Frontal cortex (tissue), 4 donors: ENCODE measurements around the gene FKBP8. TPM values are rescaled to one million over a fixed set of nuclear protein-coding genes. Genes with fewer than 3 reads are reported as not detected.
"Not testable (repeated sequence)": the region's sequence is repeated elsewhere in the genome, so short reads cannot be mapped to it uniquely, and the experiment has no call there.

Source experiments
- DNase-seq, 2 donors: peaks; one replicate each; pipeline ENCODE4 v3.0.0; 2012; ENCODE audit warnings: low spot score in 2 of 2
- FAIRE-seq: peaks from 2 replicates; lab custom pipeline; 2012; peaks lifted over from hg19 to GRCh38; lab: Jason Lieb, UNC
- total RNA-seq: library from RNA; depleted of rRNA; stranded (reverse); fragments of >200 nt; gene quantifications from one replicate; pipeline ENCODE4 v1.2.3, GENCODE V29; 2014
- donor health status: control.
- donor health status: control.
- donor health status: control.

The FKBP8 gene
- total RNA-seq, 1 donor from 2014 or later, result 178 TPM

GRCh38 chr19:18523841-18524240 is 19.5 kb downstream of the FKBP8 start:
- FAIRE-seq, result no peak
- no peak for DNase-seq

- DNase-seq, FAIRE-seq: not testable (repeated sequence)
Observed at GRCh38 chr19:18522862-18523440, 20.4 kb downstream of the FKBP8 start.

GRCh38 chr19:18522124-18522861 is 21.1 kb downstream of the FKBP8 start:
- FAIRE-seq (peak; percentile 99), DNase-seq (peak; percentile 97 to 98)

DNA sequence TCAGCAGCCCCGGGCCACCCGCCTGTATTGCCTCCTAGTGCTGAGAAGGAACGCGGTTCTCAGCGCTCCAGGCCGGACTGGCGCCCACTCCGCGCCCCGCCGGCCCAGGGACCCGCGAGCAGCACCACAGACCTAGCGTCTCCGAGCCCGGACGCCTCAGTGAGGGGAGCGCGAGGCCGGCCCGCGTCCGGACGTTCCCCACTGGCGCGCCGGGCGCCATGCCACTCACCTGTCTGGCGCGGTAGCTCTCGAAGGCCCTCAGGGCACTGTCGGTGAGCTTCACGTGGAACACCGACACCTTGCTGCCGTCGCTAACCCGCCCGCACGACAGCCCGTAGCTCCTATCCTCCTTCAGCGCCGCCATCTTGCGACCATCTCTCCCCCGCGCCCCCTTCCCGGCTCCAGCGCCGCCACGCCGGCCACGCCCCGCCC is 21.7 kb downstream of the FKBP8 start, which contains the start of gene ELL:
Gene ELL, minus strand, starts transcription at position 379 of the 432 bp plus-strand sequence. Its CDS starts 15 bp downstream, at position 364.
- FAIRE-seq (no peak), DNase-seq (no peak)

DNA sequence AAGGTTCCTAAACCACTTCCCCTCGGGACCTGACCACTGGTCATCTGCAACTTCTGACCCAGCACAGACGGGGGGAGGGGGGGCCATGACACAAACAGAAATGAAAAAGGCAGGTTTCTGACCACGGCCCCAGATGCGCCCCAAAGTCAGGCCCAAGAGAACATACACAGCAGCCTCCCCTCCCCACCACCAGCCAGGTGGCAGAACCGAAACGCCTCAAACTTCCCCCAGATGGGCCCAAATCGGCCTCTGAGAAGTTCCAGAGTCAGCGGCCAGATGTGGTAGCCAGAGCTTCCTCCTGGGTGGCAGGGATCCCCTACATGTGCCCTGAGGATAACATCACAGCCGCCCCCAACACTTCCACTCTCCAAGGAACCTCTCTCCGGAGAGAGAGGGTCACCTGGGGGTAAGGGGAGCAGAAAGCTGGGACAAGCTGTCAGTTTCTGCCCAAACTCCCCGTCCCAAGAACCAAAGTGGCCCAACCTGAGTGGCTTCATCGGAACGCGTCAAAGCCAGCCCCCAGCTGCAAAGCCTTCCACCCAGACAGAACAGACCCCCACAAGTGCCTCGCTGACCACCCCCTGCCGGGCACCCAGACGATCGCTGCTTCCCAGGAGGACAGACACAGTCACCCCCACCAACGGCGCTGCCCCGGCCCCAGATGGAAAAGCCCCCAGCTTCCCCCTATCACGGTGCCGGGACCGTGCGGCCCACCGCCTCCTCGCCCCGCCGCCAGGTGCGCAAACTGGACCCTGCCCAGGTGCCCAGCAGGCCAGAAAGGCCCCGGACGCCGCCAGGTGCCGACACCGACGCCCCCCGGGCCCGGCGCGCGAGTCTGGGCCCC is 22.3 kb downstream of the FKBP8 start:
- no peak for DNase-seq
- FAIRE-seq, result no peak

GRCh38 chr19:18519962-18520847 is 23.2 kb downstream of the FKBP8 start:
- FAIRE-seq, result no peak
- no peak for DNase-seq

GRCh38 chr19:18518639-18519038 is 24.7 kb downstream of the FKBP8 start:
- FAIRE-seq, result no peak
- DNase-seq, result no peak

DNA sequence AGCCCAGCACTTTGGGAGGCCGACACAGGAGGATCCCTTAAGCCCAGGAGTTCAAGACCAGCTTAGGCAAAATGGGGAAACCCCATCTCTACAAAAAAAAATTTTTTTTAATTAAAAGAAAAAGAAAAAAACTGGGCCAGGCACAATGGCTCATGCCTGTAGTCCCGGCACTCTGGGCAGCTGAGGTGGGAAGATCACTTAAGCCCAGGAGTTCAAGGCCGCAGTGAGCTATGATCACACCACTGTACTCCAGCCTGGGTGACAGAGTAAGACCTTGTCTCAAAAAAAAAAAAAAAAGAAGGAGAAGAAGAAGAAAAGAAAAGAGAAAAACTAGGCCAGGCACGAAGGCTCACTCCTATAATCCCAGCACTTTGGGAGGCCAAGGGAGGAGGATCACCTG is 25.8 kb downstream of the FKBP8 start:
- DNase-seq, result no peak
- no peak for FAIRE-seq

- DNase-seq (no peak), FAIRE-seq (no peak)
Observed at GRCh38 chr19:18515959-18516358, 27.4 kb downstream of the FKBP8 start.

- FAIRE-seq (no peak), DNase-seq (no peak)
Observed at GRCh38 chr19:18514800-18515682, 28.3 kb downstream of the FKBP8 start.

- FAIRE-seq, result no peak
- DNase-seq, result no peak
Observed at GRCh38 chr19:18513868-18514267, 29.5 kb downstream of the FKBP8 start.

DNA sequence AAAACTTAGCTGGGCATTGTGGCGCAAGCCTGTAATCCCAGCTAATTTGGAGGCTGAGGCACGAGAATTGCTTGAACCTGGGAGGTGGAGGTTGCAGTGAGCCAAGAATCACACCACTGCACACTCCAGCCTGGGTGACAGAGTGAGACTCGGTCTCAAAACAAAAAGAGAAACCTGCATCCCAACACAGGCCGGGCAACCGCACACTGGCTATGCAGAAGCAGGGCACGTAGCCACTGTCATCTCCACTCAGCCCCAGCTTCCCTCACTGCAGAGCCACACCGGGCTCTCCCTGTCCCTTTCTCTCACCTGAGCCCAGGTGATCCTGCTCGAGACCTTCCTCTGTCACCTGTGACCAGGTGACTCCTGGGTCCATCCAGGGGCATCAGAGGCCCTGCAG is 33.2 kb downstream of the FKBP8 start:
- DNase-seq, result no peak
- FAIRE-seq, result no peak

DNA sequence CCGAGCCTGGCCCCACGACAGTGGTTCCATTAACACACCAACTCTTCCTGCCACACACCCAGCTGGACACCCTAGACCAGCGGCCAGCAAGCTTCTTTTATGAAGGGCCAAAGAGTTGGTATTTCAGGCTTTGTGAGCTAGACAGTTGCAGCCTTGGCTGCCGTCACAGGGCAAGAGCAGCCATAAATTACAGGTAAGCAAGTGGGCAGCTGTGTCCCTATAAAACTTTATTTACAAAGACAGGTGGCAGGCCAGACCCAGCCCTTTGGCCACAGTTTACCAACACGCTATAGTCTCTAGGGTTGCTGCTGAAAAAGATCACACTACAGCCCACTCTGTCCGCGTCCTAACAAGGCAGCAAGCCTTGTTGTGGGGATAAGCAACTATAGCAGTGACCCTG is 34.8 kb downstream of the FKBP8 start:
- FAIRE-seq, result no peak
- no peak for DNase-seq

- FAIRE-seq (no peak), DNase-seq (no peak)
Observed at GRCh38 chr19:18507727-18508440, 35.5 kb downstream of the FKBP8 start.

GRCh38 chr19:18507021-18507726 is 36.2 kb downstream of the FKBP8 start:
- FAIRE-seq (no peak), DNase-seq (no peak)

GRCh38 chr19:18506101-18506930 is 37.1 kb downstream of the FKBP8 start:
- FAIRE-seq, result no peak

More at GRCh38 chr19:18506101-18506930, 37.1 kb downstream of the FKBP8 start:
- DNase-seq, result no peak
